ENCODE data around the gene SELENOW. TPM values are rescaled to one million over a fixed set of nuclear protein-coding genes. Genes with fewer than 3 reads are reported as not detected.
A peak's percentile ranks its signal among the peaks of the same experiment; 100 is the strongest.
"Not testable (repeated sequence)": the region's sequence is repeated elsewhere in the genome, so short reads cannot be mapped to it uniquely, and the experiment has no call there.

Gene SELENOW
- total RNA-seq, 1 donor from 2014 or later, result 944 TPM

DNA sequence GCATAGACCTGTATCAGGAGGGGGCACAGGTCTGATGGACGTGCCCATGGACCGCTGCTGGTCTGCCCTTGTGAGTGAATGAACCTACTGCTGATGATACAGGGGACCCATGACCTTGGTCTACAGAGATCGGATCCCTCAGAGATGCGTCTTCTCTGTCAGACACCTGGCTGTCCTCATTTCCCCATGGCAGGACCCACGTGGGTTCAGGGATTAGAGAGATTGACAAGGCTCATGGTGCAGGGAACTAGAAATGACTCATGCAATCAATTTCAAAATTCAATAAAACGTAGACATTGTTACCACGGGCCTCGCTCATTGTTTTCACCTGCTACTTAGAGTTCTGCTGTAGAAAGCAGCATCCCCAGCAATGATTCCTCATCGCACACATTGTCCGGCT, 26.8 kb downstream of the SELENOW start:
- DNase-seq (ENCODE audit: low spot score), result no peak
- intact Hi-C loops (cut with DNase I), result no loop called here

DNA sequence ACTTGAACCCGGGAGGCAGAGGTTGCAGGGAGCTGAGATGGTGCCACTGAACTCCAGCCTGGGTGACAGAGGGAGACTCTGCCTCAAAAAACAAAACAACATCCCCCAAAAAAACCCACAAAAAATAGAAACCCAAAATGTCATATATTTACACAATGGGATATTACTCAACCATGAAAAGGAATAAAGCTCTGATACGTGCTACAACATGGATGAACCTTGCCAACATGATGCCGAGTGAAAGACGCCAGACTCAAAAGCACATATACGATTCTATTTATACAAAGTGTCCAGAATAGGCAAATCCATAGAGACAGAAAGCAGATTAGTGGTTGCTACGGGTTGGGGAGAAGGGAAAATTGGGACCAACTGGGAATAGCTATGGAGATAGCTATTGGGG, 27.9 kb downstream of the SELENOW start:
- intact Hi-C loops (cut with DNase I), result no loop called here
- no peak for DNase-seq (ENCODE audit: low spot score)

DNA sequence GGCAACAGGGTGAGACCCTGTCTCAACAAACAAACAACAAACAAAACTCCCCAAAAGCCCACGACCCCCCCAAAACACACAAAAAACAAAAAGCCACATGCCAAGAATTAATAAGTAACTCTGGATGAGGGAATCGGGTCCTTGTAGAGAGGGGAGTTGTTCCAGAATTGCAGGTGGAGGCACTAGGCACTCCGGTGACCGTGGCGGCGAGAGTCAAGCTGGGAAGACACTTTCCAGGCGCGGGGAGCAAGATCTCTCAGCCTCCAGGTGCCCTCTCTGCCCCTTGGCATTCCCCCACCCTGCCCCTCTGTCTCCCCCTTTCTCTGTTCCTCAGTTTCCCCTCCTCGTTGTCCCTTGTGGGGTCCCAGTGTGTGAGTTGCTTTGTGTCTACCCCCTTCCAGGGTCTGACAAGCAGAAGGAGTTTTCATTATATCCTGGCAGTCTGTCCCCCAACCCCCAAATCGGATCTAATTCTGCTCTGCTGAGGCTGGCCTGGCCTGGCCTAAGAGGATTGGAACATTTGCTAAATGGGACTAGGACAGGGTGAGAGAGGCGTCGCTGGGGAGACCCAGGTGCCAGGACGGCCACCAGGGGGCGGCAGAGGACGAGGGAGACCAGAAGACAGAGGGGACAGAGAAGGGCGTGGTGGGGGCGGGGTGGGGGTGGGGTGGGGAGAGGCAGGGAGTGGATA, 34.9 kb downstream of the SELENOW start:
- intact Hi-C loops (cut with DNase I), result loop anchor here (10.0 kb wide), 1 partner anchor 51 kb away; no protein-coding TSS in a partner anchor
- DNase-seq (ENCODE audit: low spot score), result peak; percentile 84

DNA sequence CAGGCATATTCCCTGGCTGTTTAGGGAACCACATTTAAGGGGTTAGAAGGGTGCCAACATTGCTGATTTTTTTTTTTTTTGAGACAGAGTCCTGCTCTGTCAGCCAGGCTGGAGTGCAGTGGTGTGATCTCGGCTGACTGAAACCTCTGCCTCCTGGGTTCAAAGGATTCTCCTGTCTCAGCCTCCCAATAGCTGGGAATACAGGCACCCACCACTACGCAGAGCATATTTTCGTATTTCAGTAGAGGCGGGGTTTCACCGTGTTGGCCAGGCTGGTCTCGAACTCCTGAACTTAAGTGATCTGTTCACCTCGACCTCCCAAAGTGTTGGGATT, 35.5 kb downstream of the SELENOW start:
- no peak for DNase-seq (ENCODE audit: low spot score)
- intact Hi-C loops (cut with DNase I), result loop anchor here (10.0 kb wide), 1 partner anchor 51 kb away; no protein-coding TSS in a partner anchor

DNA sequence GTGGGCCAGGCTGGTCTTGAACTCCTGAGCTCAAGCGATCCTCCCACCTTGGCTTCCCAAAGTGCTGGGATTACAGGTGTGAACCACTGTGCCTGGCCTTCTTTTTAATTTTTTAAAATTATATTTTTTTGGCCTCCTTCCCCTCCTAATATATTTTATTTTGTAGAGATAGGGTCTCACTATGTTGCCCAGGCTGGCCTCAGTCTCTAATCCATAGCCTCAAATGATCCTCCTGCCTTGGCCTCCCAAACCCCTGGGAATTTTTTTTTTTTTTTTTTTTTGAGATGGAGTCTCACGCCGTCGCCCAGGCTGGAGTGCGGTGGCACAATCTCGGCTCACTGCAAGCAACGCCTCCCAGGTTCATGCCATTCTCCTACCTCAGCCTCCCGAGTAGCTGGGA, 37.8 kb downstream of the SELENOW start:
- not testable (repeated sequence) for DNase-seq (ENCODE audit: low spot score)
- intact Hi-C loops (cut with DNase I), result loop anchor here (10.0 kb wide), 1 partner anchor 49 kb away; no protein-coding TSS in a partner anchor

DNA sequence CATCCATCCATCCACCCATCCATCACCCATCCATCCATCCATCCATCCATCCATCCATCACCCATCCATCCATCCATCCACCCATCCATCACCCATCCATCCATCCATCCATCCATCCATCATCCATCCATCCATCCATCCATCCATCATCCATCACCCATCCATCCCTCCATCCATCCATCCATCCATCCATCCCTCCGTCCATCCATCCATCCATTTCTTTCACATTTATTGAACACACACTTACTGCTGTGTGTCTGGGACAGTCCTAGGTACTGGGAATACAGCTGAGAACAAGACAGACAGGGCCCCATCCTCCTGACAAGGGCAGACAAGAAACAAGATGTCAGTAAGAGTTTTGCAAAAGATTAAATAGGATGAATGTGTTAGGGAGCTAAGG, 39.7 kb downstream of the SELENOW start:
- not testable (repeated sequence) for DNase-seq (ENCODE audit: low spot score)
- intact Hi-C loops (cut with DNase I), result loop anchor here (10.0 kb wide), 1 partner anchor 47 kb away; no protein-coding TSS in a partner anchor

DNA sequence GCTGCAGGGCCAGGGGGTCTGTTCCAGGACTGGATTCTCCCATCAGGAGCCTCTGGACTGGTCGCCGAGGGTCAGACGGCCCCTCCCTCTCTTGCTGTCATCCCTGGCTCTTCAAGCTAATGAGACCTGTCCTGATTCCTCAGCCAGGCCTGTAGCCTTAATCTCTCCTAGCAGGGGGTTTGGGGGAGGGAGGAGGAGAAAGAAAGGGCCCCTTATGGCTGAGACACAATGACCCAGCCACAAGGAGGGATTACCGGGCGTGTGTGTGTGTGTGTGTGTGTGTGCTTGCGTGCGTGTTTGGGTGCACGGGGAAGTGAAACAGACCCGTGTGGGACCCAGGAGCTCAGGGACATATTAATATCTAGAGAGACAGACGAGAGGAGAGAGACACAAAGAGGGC, 41.4 kb downstream of the SELENOW start:
- intact Hi-C loops (cut with DNase I), result loop anchor here (10.0 kb wide), 1 partner anchor 45 kb away; no protein-coding TSS in a partner anchor
- DNase-seq (ENCODE audit: low spot score), result no peak

DNA sequence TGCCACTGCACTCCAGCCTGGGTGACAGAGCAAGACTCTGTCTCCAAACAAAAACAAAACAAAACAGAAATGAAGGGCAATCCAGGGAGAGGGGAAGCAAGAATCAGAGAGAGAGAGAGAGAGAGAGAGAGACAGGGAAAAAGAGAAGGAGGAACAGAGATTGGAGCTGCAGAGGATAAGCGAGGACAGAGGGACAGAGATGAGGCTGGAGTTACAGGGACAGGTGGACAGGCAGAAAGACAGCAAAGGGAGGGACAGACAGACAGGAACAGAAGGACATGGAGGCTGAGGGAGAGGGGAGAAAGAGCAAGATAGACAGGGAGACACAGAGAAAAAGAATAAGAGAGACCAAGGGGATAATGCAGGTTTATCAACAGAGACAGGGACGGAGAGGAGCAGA, 41.9 kb downstream of the SELENOW start:
- intact Hi-C loops (cut with DNase I), result no loop called here

DNA sequence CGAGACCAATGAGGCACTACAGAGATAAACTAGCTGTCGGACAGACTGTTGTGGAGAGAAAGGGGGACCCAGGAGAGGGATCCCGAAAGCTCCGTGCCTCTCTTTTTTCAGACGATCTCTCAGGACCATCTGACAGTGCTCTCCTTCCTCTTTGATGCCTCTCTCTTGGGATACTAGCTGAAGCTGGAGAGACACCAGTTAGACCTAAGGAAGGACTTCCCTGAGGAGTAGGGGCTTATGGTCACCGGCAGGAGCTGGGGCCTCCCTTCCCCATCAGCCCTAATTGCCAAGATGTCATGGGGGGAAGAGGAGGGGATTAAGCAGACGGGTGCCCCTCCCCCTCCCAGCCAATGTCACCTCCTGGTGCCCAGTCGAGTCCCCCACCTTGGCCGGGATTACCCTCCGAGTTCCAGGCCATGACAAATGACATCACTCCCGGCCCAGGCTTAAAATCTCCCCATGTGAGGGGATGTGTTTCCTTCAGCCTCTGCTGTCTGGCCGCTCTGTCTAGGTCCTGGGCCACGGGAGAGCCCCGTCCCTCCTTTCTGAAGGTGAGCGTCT, 43.0 kb downstream of the SELENOW start, which contains the start of gene CRX:
CRX (plus strand) TSS at position 478 of the 561 bp plus-strand sequence. CDS start 12,507 bp downstream, outside the sequence.
- DNase-seq (ENCODE audit: low spot score), result no peak
- intact Hi-C loops (cut with DNase I), result no loop called here

More for the DNA sequence above, 41.9 kb downstream of the SELENOW start:
- DNase-seq (ENCODE audit: low spot score), result no peak

DNA sequence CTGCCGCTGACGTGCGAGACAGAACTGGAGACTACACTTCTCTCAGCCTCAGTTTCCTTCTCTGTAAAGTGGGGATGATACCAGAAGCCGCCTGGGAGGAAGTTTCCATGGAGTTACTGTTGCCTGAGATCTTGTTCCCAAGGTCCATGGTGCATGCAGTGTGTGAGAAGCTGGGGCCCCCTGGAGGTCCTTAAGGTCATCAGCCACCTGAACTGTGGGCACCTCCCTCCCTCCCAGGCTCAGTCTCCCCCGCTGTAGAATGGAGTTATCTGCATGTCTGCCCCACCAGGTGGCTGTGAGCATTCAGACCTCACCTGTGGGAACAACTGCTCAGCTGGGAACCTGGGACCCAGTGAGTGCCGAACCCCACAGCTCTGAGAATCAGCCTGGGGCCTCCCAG, 45.9 kb downstream of the SELENOW start:
- no peak for DNase-seq (ENCODE audit: low spot score)
- intact Hi-C loops (cut with DNase I), result no loop called here

DNA sequence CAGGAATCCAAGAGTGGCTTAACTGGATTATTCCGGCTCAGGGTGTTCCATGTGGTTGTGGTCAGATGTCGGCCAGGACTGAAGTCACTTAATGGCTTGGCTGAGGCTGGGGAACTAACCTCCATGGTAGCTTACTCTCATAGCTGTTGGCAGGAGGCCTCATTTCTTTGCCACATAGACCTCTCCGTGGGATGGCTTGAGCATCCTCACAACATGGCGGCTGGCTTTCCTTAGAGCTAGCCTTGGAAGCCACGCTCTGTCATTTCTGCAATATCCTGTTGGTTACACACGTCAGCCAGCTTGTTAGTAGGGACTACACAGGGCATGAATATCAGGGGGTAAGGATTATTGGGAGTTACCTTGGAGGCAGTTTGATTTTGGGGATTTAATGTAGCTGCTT, 48.3 kb downstream of the SELENOW start:
- DNase-seq (ENCODE audit: low spot score), result no peak
- intact Hi-C loops (cut with DNase I), result no loop called here

DNA sequence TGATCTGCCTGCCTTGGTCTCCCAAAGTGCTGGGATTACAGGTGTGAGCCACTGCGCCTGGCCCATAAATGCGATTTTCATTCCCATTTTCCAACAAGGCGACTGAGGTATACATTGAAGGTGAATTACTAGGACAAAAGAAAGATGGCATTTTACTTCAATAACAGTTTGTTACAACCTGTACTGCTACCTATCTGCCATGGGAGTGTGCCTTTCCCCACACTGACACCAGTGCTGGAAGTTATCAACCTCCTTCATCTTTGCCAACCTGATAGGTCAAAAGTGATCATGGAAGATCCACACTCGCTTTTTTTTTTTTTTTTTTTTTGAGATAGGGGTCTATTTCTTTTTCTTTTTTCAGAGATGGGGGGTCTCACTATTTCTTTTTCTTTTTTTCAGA, 54.2 kb downstream of the SELENOW start:
- no peak for DNase-seq (ENCODE audit: low spot score)
- intact Hi-C loops (cut with DNase I), result no loop called here

Other genes with a start within 250 kb of the SELENOW start
- gene ZNF541, start 205.6 kb upstream of the SELENOW start, total RNA-seq, result 1.2 TPM
- gene BICRA, start 169.6 kb upstream of the SELENOW start, total RNA-seq, result 9.3 TPM
- 42.6 TPM for gene EHD2, start 65.3 kb upstream of the SELENOW start, total RNA-seq
- 136 TPM for gene NOP53, start 33.2 kb upstream of the SELENOW start, total RNA-seq
- not detected for gene TPRX1, start 25.8 kb downstream of the SELENOW start, total RNA-seq
- not detected for gene CRX, start 43.2 kb downstream of the SELENOW start, total RNA-seq
- gene TPRX2, start 80.5 kb downstream of the SELENOW start, total RNA-seq, result not detected
- gene SULT2A1, start 107.6 kb downstream of the SELENOW start, total RNA-seq, result not detected
- gene BSPH1, start 213.5 kb downstream of the SELENOW start, total RNA-seq, result not detected
- not detected for gene ELSPBP1, start 215.9 kb downstream of the SELENOW start, total RNA-seq

Measured in cardiac septum (tissue), 1 donor.